GM12878 (cell line): ENCODE data around the gene PLA2G2C. TPM values are rescaled to one million over a fixed set of nuclear protein-coding genes. Genes with fewer than 3 reads are reported as not detected.

Experiments
- BCL11A ChIP-seq: IDR thresholded peaks from 2 replicates; pipeline ENCODE4 v1.6.1; 2011; ENCODE audit warnings: low read depth, low read length
- BHLHE40 ChIP-seq, 2 experiments: fragments of 450-650 bp in 1 of 2; IDR thresholded peaks; 2 replicates each; pipeline ENCODE4 v1.6.1; 2011 to 2017; ENCODE audit warnings: low read depth in 2 of 2, borderline replicate concordance in 1 of 2, improper control_type of control experiment in 1 of 2, low read length in 1 of 2, mild to moderate bottlenecking in 1 of 2
- CREB1 ChIP-seq: IDR thresholded peaks from 2 replicates; pipeline ENCODE4 v1.6.1; 2012; ENCODE audit warnings: low read depth, mild to moderate bottlenecking, inconsistent platforms
- GABPA ChIP-seq: IDR thresholded peaks from 2 replicates; pipeline ENCODE4 v1.6.1; 2014; ENCODE audit warnings: antibody characterized with exemption, low read depth, mild to moderate bottlenecking, inconsistent platforms
- HDAC2 ChIP-seq: fragments of 200-600 bp; sonication (generic); IDR thresholded peaks from 2 replicates; pipeline ENCODE4 v1.6.1; 2017
- MLLT1 ChIP-seq: fragments of 450-650 bp; IDR thresholded peaks from 2 replicates; pipeline ENCODE4 v1.6.1; 2016; ENCODE audit warnings: mild to moderate bottlenecking
- MYB ChIP-seq: fragments of 150-350 bp; IDR thresholded peaks from 2 replicates; pipeline ENCODE4 v1.6.1; 2014; ENCODE audit warnings: mild to moderate bottlenecking, low read depth, low read length, borderline replicate concordance
- NR2C1 ChIP-seq: fragments of 450-650 bp; IDR thresholded peaks from 2 replicates; pipeline ENCODE4 v1.6.1; 2017; ENCODE audit warnings: antibody characterized with exemption, mild to moderate bottlenecking, moderate library complexity
- POLR2A ChIP-seq: IDR thresholded peaks from 2 replicates; pipeline ENCODE4 v1.6.1; 2011; ENCODE audit warnings: low read depth, mild to moderate bottlenecking, low read length
- POU2F2 ChIP-seq: IDR thresholded peaks from 3 replicates; pipeline ENCODE4 v1.6.1; 2011; ENCODE audit warnings: low read depth, mild to moderate bottlenecking, low read length, borderline replicate concordance
- RB1 ChIP-seq: fragments of 450-650 bp; formaldehyde crosslinking; IDR thresholded peaks from 2 replicates; pipeline ENCODE4 v1.6.1; 2017; ENCODE audit warnings: mild to moderate bottlenecking, borderline replicate concordance
- RELA ChIP-seq: fragments of 450-650 bp; IDR thresholded peaks from 2 replicates; pipeline ENCODE4 v1.8.0; 2014; ENCODE audit warnings: borderline replicate concordance; ENCODE audit not compliant: partially characterized antibody
- SRF ChIP-seq, 2 experiments: IDR thresholded peaks; 2 replicates each; pipeline ENCODE4 v1.6.1; 2011; ENCODE audit warnings: low read depth in 2 of 2, low read length in 2 of 2, mild to moderate bottlenecking in 1 of 2, moderate library complexity in 1 of 2
- TCF3 ChIP-seq: IDR thresholded peaks from 2 replicates; pipeline ENCODE4 v1.6.1; 2012; ENCODE audit warnings: low read depth, mild to moderate bottlenecking, low read length, borderline replicate concordance; ENCODE audit not compliant: insufficient read depth
- ZBTB11 ChIP-seq: fragments of 450-650 bp; formaldehyde crosslinking; IDR thresholded peaks from 2 replicates; pipeline ENCODE4 v1.5.0; 2022; ENCODE audit warnings: mild to moderate bottlenecking, missing genetic modification characterization
- ZNF217 ChIP-seq: fragments of 450-650 bp; IDR thresholded peaks from 2 replicates; pipeline ENCODE4 v1.6.1; 2017; ENCODE audit warnings: antibody characterized with exemption, mild to moderate bottlenecking
- ZNF687 ChIP-seq: fragments of 450-650 bp; IDR thresholded peaks from 2 replicates; pipeline ENCODE4 v1.6.1; 2017; ENCODE audit warnings: mild to moderate bottlenecking, moderate library complexity
- polyA plus RNA-seq, 11 experiments: library from polyadenylated mRNA; depleted of rRNA in 4 of 11; unstranded in 6 of 11; stranded (reverse) in 5 of 11; fragments of >200 nt; fragmentation: Nextera tagmentation in 4 of 11; fragmentation: Illumina TruSeq in 1 of 11; extraction: Ambion mirVana in 4 of 11; extraction: Trizol in 1 of 11; gene quantifications; 1 replicate in 1 of 11; 2 replicates in 10 of 11; pipeline versions ENCODE4 v1.2.1 to v1.2.3, GENCODE V29; 2011 to 2016; ENCODE audit warnings: inconsistent platforms in 2 of 11, missing spikeins in 2 of 11, low read depth in 1 of 11
- total RNA-seq, 4 experiments: library from RNA; depleted of rRNA in 3 of 4; stranded (reverse); fragments of >200 nt in 3 of 4; fragmentation: Illumina TruSeq in 1 of 4; extraction: Trizol in 1 of 4; gene quantifications; 2 replicates each; pipeline versions ENCODE4 v1.2.1 to v1.2.3, GENCODE V29; 2013 to 2021
- TF ChIP-seq, protein P1 (sequence below): IDR thresholded peaks from 2 replicates; pipeline ENCODE4 v1.6.1; 2012; ENCODE audit warnings: mild to moderate bottlenecking, low read depth, low read length

The PLA2G2C gene
- total and polyA plus RNA-seq, 10 of the 15 experiments (the other 5 are each of a cell fraction or from before 2014, with no cell fraction given) = 0.05 TPM; not detected in 9

DNA sequence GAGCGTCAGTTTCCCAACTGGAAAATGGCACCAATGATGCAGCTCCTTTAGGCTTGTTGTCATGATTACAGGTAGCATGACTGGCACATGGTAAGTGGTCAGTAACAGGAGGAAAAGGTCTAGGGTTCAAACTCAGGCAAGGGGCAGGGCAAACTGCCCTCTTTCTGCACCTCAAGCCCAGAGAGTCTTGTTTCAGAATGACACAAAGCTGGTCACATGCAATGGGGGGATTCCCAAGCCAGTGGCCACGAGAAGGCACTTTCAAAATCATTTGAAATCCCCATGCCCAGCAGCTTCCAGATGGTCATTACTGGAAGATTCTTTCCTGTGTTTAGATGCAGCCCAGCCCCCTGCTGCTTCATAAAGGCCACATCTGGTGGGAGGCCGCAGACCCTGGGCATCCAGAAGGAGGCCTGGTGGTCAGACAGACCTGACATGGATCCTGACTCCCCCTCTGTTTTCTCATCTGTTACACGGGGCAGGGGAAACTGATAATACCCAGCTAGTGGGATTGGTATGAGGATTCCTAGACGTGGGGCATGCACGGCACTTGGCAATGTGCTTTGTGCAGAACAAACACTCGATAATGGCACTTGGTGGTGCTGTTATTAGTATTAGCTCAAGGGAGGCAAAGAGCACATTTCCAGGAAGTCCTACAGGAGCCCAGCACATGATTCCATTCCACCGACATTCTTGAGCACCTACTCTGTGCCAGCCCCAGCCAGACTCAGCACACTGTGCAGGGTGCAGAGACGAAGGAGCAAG is 60.1 kb downstream of the PLA2G2C start (continued):
- TF ChIP-seq ZBTB11 (no peak), POLR2A (no peak), HDAC2 (no peak), ZNF217 (no peak), MLLT1 (no peak), NR2C1 (no peak), SRF (IDR thresholded peaks at IDR 0.05; ENCODE audit: low read depth in 2 of 2, low read length in 2 of 2) (no peak), TCF3 (no peak), BHLHE40 (IDR thresholded peaks at IDR 0.05; ENCODE audit: borderline replicate concordance in 1 of 2, low read depth in 2 of 2, low read length in 1 of 2) (peak; percentile 73 to 80), CREB1 (no peak), RB1 (no peak), BCL11A (peak; percentile 60; the same call in 1 of the 2 replicates), RELA (peak; percentile 98), GABPA (no peak), ZNF687 (peak; percentile 98), MYB (no peak), POU2F2 (0 out of 3 replicates have a peak, but pooled peaks have one; percentile 60)
- TF ChIP-seq, protein P1, sequence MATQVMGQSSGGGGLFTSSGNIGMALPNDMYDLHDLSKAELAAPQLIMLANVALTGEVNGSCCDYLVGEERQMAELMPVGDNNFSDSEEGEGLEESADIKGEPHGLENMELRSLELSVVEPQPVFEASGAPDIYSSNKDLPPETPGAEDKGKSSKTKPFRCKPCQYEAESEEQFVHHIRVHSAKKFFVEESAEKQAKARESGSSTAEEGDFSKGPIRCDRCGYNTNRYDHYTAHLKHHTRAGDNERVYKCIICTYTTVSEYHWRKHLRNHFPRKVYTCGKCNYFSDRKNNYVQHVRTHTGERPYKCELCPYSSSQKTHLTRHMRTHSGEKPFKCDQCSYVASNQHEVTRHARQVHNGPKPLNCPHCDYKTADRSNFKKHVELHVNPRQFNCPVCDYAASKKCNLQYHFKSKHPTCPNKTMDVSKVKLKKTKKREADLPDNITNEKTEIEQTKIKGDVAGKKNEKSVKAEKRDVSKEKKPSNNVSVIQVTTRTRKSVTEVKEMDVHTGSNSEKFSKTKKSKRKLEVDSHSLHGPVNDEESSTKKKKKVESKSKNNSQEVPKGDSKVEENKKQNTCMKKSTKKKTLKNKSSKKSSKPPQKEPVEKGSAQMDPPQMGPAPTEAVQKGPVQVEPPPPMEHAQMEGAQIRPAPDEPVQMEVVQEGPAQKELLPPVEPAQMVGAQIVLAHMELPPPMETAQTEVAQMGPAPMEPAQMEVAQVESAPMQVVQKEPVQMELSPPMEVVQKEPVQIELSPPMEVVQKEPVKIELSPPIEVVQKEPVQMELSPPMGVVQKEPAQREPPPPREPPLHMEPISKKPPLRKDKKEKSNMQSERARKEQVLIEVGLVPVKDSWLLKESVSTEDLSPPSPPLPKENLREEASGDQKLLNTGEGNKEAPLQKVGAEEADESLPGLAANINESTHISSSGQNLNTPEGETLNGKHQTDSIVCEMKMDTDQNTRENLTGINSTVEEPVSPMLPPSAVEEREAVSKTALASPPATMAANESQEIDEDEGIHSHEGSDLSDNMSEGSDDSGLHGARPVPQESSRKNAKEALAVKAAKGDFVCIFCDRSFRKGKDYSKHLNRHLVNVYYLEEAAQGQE = no peak
